ENCODE measurements around the gene ANKRD28.

DNA sequence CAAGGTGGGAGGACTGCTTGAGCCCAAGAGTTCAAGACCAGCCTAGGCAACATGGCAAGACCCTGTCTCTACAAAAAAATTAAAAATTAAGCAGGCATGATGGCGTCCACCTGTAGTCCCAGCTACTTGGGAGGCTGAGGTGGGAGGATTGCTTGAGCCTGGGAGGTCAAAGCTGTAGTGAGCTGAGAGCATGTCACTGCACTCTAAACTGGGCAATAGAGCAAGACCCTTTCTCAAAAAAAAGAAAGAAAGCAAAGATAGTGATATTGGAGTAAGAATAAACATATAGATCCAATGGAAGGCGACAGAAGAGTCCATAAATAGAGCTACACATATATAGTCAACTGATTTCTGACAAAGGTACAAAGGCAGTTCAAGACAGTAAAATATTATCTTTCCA, 21.3 kb upstream of the ANKRD28 start:
- TF ChIP-seq, protein P1, sequence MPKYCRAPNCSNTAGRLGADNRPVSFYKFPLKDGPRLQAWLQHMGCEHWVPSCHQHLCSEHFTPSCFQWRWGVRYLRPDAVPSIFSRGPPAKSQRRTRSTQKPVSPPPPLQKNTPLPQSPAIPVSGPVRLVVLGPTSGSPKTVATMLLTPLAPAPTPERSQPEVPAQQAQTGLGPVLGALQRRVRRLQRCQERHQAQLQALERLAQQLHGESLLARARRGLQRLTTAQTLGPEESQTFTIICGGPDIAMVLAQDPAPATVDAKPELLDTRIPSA (CRISPR knock-in tag; IDR thresholded peaks at IDR 0.05; ENCODE audit: borderline replicate concordance): no peak
- TF ChIP-seq, protein P2, sequence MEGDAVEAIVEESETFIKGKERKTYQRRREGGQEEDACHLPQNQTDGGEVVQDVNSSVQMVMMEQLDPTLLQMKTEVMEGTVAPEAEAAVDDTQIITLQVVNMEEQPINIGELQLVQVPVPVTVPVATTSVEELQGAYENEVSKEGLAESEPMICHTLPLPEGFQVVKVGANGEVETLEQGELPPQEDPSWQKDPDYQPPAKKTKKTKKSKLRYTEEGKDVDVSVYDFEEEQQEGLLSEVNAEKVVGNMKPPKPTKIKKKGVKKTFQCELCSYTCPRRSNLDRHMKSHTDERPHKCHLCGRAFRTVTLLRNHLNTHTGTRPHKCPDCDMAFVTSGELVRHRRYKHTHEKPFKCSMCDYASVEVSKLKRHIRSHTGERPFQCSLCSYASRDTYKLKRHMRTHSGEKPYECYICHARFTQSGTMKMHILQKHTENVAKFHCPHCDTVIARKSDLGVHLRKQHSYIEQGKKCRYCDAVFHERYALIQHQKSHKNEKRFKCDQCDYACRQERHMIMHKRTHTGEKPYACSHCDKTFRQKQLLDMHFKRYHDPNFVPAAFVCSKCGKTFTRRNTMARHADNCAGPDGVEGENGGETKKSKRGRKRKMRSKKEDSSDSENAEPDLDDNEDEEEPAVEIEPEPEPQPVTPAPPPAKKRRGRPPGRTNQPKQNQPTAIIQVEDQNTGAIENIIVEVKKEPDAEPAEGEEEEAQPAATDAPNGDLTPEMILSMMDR (CRISPR knock-in tag; IDR thresholded peaks at IDR 0.05): no peak
- TF ChIP-seq NFATC3 (CRISPR knock-in tag; IDR thresholded peaks at IDR 0.05) (no peak), JUNB (CRISPR knock-in tag; IDR thresholded peaks at IDR 0.05; ENCODE audit: borderline replicate concordance) (no peak), MAFK (conservative IDR thresholded peaks at IDR 0.05 in 1 of 2, IDR thresholded peaks at IDR 0.05 in 1 of 2; ENCODE audit: low read length in 2 of 2) (no peak), CHCHD3 (CRISPR knock-in tag; IDR thresholded peaks at IDR 0.05) (no peak), TRIM24 (CRISPR knock-in tag; IDR thresholded peaks at IDR 0.05) (no peak)
- TF ChIP-seq, protein P3, sequence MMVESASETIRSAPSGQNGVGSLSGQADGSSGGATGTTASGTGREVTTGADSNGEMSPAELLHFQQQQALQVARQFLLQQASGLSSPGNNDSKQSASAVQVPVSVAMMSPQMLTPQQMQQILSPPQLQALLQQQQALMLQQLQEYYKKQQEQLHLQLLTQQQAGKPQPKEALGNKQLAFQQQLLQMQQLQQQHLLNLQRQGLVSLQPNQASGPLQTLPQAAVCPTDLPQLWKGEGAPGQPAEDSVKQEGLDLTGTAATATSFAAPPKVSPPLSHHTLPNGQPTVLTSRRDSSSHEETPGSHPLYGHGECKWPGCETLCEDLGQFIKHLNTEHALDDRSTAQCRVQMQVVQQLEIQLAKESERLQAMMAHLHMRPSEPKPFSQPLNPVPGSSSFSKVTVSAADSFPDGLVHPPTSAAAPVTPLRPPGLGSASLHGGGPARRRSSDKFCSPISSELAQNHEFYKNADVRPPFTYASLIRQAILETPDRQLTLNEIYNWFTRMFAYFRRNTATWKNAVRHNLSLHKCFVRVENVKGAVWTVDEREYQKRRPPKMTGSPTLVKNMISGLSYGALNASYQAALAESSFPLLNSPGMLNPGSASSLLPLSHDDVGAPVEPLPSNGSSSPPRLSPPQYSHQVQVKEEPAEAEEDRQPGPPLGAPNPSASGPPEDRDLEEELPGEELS (CRISPR knock-in tag; IDR thresholded peaks at IDR 0.05): no peak

Data from HepG2 (cell line).